ENCODE results near the gene OTUD7B. TPM values are rescaled to one million over a fixed set of nuclear protein-coding genes. Genes with fewer than 3 reads are reported as not detected.

Gene OTUD7B
- total and polyA plus RNA-seq, 8 donors: 2.6 to 16.9 (median 9.0) TPM

DNA sequence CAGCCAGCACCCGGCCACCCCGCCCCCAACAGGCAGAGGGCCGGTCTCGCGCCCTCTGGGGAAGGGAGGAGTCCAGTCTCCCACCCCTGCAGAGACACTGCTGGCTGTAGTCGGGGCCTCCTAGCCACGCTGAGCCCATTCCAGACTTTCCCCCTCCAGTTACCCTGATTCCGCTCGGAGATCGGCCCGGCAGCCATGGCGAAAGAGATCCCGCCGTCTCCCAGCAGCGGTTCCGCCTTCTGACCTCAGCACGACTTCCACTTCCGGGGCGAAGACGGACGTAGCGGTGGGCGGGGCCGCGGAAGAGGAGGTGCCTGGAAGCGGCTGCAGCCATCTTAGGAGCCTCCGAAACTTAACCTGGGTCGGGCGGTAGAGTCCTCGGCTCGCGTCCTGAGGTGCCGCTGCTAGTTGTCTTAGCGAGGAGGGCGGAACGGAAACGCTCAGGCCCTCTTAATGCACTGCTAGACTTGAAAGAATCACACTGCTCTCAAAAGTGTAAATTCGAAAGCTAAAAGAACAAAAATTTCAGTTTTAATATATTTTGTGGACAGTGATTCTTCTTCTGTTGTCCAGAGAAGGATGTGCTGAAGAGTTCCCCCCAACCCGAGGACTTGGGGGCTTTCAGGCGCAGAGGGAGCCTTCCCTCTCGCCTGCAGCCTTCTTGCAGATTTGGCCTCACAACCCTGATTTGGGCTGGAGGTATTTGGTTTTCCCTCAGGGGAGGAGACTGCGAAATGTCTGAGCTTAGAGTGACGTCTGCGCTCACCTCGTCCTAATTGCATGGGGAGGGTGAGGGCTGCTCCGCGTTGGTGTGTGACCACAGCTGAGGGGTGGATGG is 82.7 kb downstream of the OTUD7B start, which contains the start of gene SF3B4:
Gene SF3B4 (minus strand): TSS at position 241 of the 838 bp plus-strand sequence. CDS start 44 bp downstream, at position 197.
- Histone ChIP-seq H3K36me3 (peaks cover 0 to 38% (median 21%) of the 10 kb centered on the region in 3 donors), H3K9me3 (no peaks in the 10 kb centered on the region), H3K4me3 (peak within 1 kb of the TSS; percentile 60 to 79 (median 68)), H3K27ac (peak within 1 kb of the TSS; percentile 74 to 95 (median 90)), H3K4me1 (peaks cover 8 to 22% (median 18%) of the 10 kb centered on the region in 3 donors), H3K27me3 (no peaks in the 10 kb centered on the region)
- intact Hi-C loops (cut with DNase I): no loop called here
- ATAC-seq (peak; percentile 99 to 100 (median 99)), FAIRE-seq (no peak), DNase-seq (peak; percentile 95 to 98 (median 95))
- WGBS, 2 donors: 0 to 1% methylated on average over 39 to 47 of the region's 47 CpGs
- TF ChIP-seq, protein P1, sequence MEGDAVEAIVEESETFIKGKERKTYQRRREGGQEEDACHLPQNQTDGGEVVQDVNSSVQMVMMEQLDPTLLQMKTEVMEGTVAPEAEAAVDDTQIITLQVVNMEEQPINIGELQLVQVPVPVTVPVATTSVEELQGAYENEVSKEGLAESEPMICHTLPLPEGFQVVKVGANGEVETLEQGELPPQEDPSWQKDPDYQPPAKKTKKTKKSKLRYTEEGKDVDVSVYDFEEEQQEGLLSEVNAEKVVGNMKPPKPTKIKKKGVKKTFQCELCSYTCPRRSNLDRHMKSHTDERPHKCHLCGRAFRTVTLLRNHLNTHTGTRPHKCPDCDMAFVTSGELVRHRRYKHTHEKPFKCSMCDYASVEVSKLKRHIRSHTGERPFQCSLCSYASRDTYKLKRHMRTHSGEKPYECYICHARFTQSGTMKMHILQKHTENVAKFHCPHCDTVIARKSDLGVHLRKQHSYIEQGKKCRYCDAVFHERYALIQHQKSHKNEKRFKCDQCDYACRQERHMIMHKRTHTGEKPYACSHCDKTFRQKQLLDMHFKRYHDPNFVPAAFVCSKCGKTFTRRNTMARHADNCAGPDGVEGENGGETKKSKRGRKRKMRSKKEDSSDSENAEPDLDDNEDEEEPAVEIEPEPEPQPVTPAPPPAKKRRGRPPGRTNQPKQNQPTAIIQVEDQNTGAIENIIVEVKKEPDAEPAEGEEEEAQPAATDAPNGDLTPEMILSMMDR (IDR thresholded peaks at IDR 0.05): no peak

DNA sequence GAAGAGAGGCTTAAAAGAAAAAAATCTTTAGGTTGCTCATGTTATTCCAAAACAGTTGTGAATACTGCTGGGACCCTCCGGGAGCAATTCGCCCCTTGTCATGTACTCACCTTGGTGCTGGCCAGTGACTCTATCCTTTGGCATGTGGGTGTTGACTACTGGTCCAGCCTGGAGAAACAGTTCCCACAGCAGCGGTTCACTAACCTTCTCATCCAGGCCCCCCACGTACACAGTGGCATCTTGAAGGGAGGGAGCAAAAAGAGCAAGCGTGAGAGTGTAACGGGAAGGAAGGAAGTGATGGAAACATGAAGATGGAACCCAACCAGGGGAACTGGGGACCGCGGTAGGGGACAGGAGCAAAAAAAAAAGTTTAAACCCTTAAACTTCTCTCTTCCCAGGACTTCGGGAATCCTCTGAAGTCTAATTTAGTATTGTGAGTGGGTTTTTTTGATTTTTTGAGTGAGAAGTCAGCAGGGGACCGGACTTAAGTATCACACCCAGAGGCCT is 83.4 kb downstream of the OTUD7B start:
- Histone ChIP-seq H3K27ac (peak overlapping the region; percentile 74 to 95 (median 90)), H3K36me3 (peaks cover 0 to 43% (median 22%) of the 10 kb centered on the region in 3 donors), H3K4me3 (peak overlapping the region; percentile 60 to 79 (median 68)), H3K4me1 (peaks cover 8 to 22% (median 18%) of the 10 kb centered on the region in 3 donors), H3K27me3 (no peaks in the 10 kb centered on the region), H3K9me3 (no peaks in the 10 kb centered on the region)
- ATAC-seq (no peak), DNase-seq (no peak), FAIRE-seq (no peak)
- TF ChIP-seq, protein P1 (IDR thresholded peaks at IDR 0.05): no peak
- intact Hi-C loops (cut with DNase I): no loop called here
- WGBS, 2 donors: 2% methylated on average over 10 of the region's 10 CpGs

DNA sequence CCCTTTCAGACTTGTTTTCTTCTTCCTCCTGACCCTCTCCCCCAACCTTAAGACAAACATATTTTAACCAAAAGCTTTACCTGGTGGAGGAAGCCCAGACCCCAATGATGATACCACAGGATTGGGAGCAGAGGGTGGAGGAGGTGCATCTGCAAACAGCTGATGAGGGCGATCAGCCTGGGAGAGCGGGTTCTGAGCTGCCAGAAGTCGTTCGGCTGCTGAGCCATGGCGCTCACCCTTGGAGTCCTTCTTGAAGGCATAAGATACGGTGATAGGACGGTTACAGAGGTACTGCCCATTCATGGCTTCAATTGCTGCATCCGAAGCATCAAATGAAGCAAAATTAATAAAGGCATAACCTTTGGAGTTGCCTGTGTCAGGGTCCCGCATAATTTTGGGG is 84.2 kb downstream of the OTUD7B start:
- intact Hi-C loops (cut with DNase I): no loop called here
- no peaks in the 10 kb centered on the region for H3K9me3 ChIP-seq
- H3K27me3 ChIP-seq: no peaks in the 10 kb centered on the region
- TF ChIP-seq, protein P1 (IDR thresholded peaks at IDR 0.05): no peak
- ATAC-seq: no peak
- WGBS, 2 donors: 88 to 94% methylated on average over 9 of the region's 9 CpGs
- H3K27ac ChIP-seq: no peak overlapping the region
- no peak for DNase-seq
- no peak for FAIRE-seq
- peak overlapping the region in 2 of 4 donors; percentile 62 to 79 for H3K4me3 ChIP-seq
- H3K36me3 ChIP-seq: peaks cover 0 to 43% (median 22%) of the 10 kb centered on the region in 3 donors
- peaks cover 8 to 22% (median 18%) of the 10 kb centered on the region in 3 donors for H3K4me1 ChIP-seq

DNA sequence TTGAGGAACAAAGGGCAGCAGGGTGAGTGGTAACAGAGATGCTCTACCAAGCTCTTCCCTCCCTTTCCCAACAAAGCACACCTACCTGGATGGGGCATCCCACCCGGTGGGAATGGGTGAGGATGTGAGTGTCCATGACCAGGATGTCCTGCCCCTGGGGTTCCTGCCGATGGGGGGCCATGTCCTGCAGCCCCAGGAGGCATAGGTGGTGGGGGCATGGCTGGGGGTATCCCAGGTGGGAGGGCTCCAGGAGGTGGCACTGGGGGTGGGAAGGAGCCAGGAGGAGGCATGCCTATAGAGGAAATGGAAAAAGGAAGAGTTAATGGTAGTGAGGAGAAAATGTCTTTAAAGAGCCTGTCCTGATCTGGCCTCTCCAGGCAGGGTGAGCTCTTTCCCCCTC is 84.8 kb downstream of the OTUD7B start:
- DNase-seq (no peak), FAIRE-seq (no peak)

More for the DNA sequence above, 84.8 kb downstream of the OTUD7B start:
- no peaks in the 10 kb centered on the region for H3K27me3 ChIP-seq
- peaks cover 8 to 22% (median 18%) of the 10 kb centered on the region in 3 donors for H3K4me1 ChIP-seq
- TF ChIP-seq, protein P1 (IDR thresholded peaks at IDR 0.05): no peak
- H3K4me3 ChIP-seq: no peak overlapping the region
- no peak for ATAC-seq
- WGBS, 2 donors: 83 to 88% methylated on average over 2 of the region's 2 CpGs
- H3K9me3 ChIP-seq: no peaks in the 10 kb centered on the region
- no peak overlapping the region for H3K27ac ChIP-seq
- peaks cover 0 to 43% (median 22%) of the 10 kb centered on the region in 3 donors for H3K36me3 ChIP-seq
- intact Hi-C loops (cut with DNase I): no loop called here

All from pancreas (tissue), 10 donors.